OCI-LY3 (cell line): ENCODE measurements around the gene CD58.

ENCODE experiments used
- EZH2phosphoT487 ChIP-seq: fragments of 200-600 bp; shearing (Covaris generic); IDR thresholded peaks from 2 replicates; pipeline ENCODE4 v1.6.1; 2018; ENCODE audit warnings: antibody characterized with exemption, mixed run types, low read depth
- TF ChIP-seq, protein P1 (sequence below): fragments of 200-600, 300-600 bp; sonication (generic); IDR thresholded peaks from 2 replicates; pipeline ENCODE4 v1.5.1; 2014; ENCODE audit warnings: antibody characterized with exemption, low read length, low read depth

DNA sequence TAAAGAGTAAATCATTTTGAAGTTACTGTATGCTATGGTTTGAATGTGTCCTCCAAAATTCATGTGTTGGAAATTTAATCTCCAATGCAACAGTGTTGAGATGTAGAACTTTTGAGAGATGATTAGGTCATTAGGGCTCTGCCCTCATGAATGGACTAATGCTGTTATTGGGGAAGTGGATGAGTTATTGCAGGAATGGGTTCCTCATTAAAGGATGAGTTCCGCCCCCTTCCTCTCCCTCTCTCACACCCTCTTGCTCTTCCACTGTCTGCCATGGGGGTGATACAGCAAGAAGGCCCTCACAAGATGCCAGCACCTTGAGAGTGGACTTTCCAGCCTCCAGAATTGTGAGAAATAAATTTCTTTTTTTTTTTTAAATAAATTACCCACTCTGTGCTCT lies 100.2 kb downstream of the CD58 start:
- TF ChIP-seq, protein P1, sequence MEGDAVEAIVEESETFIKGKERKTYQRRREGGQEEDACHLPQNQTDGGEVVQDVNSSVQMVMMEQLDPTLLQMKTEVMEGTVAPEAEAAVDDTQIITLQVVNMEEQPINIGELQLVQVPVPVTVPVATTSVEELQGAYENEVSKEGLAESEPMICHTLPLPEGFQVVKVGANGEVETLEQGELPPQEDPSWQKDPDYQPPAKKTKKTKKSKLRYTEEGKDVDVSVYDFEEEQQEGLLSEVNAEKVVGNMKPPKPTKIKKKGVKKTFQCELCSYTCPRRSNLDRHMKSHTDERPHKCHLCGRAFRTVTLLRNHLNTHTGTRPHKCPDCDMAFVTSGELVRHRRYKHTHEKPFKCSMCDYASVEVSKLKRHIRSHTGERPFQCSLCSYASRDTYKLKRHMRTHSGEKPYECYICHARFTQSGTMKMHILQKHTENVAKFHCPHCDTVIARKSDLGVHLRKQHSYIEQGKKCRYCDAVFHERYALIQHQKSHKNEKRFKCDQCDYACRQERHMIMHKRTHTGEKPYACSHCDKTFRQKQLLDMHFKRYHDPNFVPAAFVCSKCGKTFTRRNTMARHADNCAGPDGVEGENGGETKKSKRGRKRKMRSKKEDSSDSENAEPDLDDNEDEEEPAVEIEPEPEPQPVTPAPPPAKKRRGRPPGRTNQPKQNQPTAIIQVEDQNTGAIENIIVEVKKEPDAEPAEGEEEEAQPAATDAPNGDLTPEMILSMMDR = no peak
- TF ChIP-seq EZH2phosphoT487 = no peak
